RWPE2 (cell line): ENCODE results near the gene KREMEN2.

ENCODE experiments used
- ATAC-seq: fragments of 200-7000 bp; cut with Tn5 transposase; 3 replicates; pipeline ENCODE4 v1.9.1; 2021; ENCODE audit warnings: low read depth
- DNase-seq: peaks from one replicate; pipeline ENCODE4 v3.0.0-alpha.2; 2020; ENCODE audit warnings: low spot score
- H3K27ac ChIP-seq: fragments of 450-650 bp; 2 replicates; pipeline ENCODE4 v1.5.1; 2017; ENCODE audit warnings: mild to moderate bottlenecking; ENCODE audit not compliant: poor library complexity, severe bottlenecking
- H3K27me3 ChIP-seq: fragments of 250-450 bp; sonication (Bioruptor Pico); 2 replicates; pipeline ENCODE4 v1.5.1; 2021; ENCODE audit warnings: mild to moderate bottlenecking, moderate library complexity; ENCODE audit not compliant: insufficient read depth, poor library complexity, severe bottlenecking
- H3K36me3 ChIP-seq: fragments of 250-450 bp; sonication (Bioruptor Pico); 2 replicates; pipeline ENCODE4 v1.5.1; 2020; ENCODE audit warnings: low read depth, mild to moderate bottlenecking, moderate library complexity
- H3K4me1 ChIP-seq: fragments of 250-450 bp; sonication (Bioruptor Pico); 2 replicates; pipeline ENCODE4 v1.5.1; 2021; ENCODE audit warnings: mild to moderate bottlenecking, moderate library complexity; ENCODE audit not compliant: insufficient read depth, poor library complexity, severe bottlenecking
- H3K4me3 ChIP-seq: fragments of 250-450 bp; sonication (Bioruptor Pico); 2 replicates; pipeline ENCODE4 v1.5.1; 2021; ENCODE audit warnings: mild to moderate bottlenecking, moderate library complexity; ENCODE audit not compliant: severe bottlenecking
- H3K9me3 ChIP-seq: fragments of 250-450 bp; sonication (Bioruptor Pico); 2 replicates; pipeline ENCODE4 v1.5.1; 2021; ENCODE audit warnings: mild to moderate bottlenecking, moderate library complexity; ENCODE audit not compliant: severe bottlenecking
- TF ChIP-seq, protein P1 (sequence below): fragments of 450-650 bp; IDR thresholded peaks from one replicate; pipeline ENCODE4 v1.5.1; 2017; ENCODE audit warnings: mild to moderate bottlenecking, moderate library complexity; ENCODE audit not compliant: poor library complexity, severe bottlenecking

The KREMEN2 gene

DNA sequence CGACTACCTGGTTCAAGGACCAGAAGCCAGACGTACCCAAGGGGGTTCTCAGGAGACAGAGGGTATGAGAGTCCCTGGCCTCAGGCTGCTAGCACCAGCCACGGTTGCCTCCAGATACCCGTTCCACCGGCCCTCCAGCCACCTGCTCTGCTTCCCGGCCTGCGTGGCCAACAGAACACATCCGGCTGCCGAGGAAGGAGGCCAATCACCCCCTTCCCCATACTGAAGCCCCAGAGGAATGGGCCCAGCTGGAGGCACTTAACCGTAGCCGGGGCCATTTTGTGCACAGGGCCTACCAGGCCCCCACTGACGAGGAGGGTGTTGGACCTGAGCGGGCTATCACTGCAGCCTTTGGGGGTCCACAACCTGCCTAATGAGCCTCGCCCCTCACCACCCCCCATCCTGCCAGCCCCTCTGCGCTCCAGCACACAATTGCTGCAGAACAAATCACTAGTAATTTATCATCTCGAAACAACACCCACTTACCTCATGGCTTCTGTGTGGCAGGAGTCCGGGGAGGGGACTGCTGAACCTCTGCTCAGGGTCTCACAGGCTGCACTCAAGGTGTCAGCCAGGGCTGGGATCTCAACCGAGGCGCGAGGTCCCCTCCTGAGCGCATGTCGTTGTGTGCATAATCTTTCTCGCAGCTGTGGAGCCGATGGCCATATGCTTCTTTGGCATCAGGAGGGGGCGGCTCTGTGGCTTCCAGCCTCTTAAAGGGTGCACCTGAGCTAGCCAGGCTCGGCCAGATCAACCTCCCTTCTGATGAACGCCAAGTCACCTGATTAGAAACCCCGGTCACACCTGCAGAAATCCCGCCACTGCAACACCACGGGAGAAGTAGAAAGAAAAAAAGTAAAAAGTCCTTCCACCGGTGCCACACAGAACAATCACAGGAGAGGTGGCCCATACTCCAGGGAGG, 10.1 kb upstream of the KREMEN2 start:
- ATAC-seq (no peak), DNase-seq (no peak)
- Histone ChIP-seq H3K9me3 (no peaks in the 10 kb centered on the region), H3K27ac (no peak overlapping the region), H3K4me3 (no peak overlapping the region), H3K36me3 (no peaks in the 10 kb centered on the region), H3K27me3 (no peaks in the 10 kb centered on the region), H3K4me1 (no peaks in the 10 kb centered on the region)
- TF ChIP-seq, protein P1, sequence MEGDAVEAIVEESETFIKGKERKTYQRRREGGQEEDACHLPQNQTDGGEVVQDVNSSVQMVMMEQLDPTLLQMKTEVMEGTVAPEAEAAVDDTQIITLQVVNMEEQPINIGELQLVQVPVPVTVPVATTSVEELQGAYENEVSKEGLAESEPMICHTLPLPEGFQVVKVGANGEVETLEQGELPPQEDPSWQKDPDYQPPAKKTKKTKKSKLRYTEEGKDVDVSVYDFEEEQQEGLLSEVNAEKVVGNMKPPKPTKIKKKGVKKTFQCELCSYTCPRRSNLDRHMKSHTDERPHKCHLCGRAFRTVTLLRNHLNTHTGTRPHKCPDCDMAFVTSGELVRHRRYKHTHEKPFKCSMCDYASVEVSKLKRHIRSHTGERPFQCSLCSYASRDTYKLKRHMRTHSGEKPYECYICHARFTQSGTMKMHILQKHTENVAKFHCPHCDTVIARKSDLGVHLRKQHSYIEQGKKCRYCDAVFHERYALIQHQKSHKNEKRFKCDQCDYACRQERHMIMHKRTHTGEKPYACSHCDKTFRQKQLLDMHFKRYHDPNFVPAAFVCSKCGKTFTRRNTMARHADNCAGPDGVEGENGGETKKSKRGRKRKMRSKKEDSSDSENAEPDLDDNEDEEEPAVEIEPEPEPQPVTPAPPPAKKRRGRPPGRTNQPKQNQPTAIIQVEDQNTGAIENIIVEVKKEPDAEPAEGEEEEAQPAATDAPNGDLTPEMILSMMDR, result no peak

DNA sequence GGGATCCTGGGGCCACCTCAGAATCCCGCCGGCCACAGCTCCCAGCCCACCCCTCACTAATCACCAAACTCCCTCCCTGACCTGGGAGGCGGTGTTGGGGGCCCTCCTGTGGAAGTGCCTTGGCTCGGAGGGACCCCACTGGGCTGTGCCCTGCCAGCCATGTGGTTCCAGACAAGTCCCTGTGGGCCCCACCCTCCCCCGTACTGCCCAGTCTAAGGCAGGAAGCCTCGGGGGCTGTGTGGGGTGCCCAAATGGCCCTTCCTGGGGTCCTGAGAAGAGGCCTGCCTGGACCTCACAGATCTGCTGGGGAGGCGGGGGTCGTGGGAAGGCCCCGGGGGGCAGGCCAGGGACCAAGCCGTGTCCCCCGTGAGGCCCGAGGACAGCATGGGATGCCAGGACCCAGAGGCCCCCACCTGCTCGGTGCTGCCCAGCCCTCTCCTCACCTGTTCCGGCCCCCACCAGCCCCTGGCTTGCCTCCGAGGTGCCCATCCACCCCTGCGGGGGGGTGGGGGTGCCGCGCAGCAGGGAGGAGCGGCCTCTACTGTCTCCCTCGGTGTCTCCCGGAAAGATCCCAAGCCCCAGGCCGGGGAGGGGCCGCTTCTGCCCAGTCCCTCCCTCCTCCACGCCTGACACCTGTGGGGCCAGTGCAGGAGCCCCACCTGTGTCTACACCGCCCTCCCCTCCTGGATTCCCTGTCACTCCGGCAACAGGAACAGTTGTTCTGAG, 9.3 kb upstream of the KREMEN2 start:
- Histone ChIP-seq H3K4me1 (no peaks in the 10 kb centered on the region), H3K27ac (no peak overlapping the region), H3K4me3 (no peak overlapping the region), H3K36me3 (no peaks in the 10 kb centered on the region), H3K27me3 (no peaks in the 10 kb centered on the region), H3K9me3 (no peaks in the 10 kb centered on the region)
- DNase-seq, result peak; percentile 46
- TF ChIP-seq, protein P1, result no peak
- no peak for ATAC-seq

DNA sequence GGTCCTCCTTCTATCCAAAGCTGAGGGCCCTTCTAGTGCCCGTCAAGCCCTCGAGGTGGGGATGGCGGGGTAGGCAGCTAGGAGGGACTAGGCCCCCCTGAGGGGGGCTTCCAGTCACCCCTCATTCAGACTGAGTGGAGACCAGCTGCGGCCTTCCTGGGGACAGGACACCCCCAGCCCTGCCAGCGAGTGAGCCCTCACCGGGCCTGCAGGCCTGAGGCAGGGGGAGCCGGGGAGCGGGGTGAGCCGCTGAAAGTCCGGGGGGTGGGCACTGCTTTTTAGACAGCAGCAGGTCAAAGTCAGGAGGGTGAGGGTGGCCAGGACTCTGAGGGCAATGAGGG, 8.7 kb upstream of the KREMEN2 start:
- H3K27me3 ChIP-seq, result no peaks in the 10 kb centered on the region
- peak; percentile 63 for DNase-seq
- ATAC-seq, result no peak
- H3K4me1 ChIP-seq, result no peaks in the 10 kb centered on the region
- no peaks in the 10 kb centered on the region for H3K36me3 ChIP-seq
- TF ChIP-seq, protein P1, result no peak
- no peak overlapping the region for H3K4me3 ChIP-seq
- no peak overlapping the region for H3K27ac ChIP-seq
- H3K9me3 ChIP-seq, result no peaks in the 10 kb centered on the region

GRCh38 chr16:2955779-2956578, 8.1 kb upstream of the KREMEN2 start:
- H3K27ac ChIP-seq, result no peak overlapping the region
- no peaks in the 10 kb centered on the region for H3K36me3 ChIP-seq
- ATAC-seq (no peak; the same call in 2 of the 3 replicates), DNase-seq (peak; percentile 47)
- H3K4me1 ChIP-seq, result no peaks in the 10 kb centered on the region
- H3K9me3 ChIP-seq, result no peaks in the 10 kb centered on the region
- TF ChIP-seq, protein P1, result no peak
- H3K4me3 ChIP-seq, result no peak overlapping the region
- H3K27me3 ChIP-seq, result no peaks in the 10 kb centered on the region
